GM12872 (cell line): Measurements from ENCODE around the gene RAB11FIP3.

Source experiments
- TF ChIP-seq, protein P1 (sequence below): IDR thresholded peaks from 3 replicates; pipeline ENCODE4 v1.5.1; 2011; ENCODE audit warnings: low read depth, mild to moderate bottlenecking, low read length, moderate library complexity; ENCODE audit not compliant: insufficient read depth

Gene RAB11FIP3

DNA sequence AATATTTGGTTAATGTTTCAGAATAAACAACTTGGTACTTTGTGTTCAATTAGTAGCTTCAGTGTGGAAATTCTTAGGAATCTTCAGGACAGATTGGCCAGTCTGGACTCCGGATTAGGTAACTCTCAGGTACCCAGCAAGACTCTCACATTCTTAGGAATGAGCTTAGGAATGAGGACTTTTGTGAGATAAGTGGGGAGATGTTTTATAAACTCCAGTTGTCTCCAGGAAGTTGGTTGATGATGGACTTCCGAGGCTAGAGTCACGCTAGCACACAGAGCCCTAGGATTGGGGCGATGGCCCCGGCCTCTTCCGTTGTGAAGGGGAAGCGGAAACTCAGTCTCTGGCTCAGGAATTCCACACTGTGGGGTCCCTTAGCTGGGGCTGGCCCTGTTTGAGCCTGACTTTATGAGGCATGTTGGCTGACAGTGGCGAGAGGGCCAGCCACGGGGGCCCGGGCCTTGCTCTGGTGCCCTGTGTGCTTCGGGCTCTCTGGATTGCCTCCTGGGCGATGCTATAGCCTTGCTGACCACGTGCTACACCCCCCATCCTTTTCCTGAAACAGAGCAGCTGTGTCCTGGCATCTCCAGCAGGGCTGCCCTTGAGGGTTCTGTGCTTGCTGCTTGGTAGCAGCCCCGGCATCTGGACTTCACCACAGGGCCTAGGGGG lies 32.4 kb downstream of the RAB11FIP3 start:
- TF ChIP-seq, protein P1, sequence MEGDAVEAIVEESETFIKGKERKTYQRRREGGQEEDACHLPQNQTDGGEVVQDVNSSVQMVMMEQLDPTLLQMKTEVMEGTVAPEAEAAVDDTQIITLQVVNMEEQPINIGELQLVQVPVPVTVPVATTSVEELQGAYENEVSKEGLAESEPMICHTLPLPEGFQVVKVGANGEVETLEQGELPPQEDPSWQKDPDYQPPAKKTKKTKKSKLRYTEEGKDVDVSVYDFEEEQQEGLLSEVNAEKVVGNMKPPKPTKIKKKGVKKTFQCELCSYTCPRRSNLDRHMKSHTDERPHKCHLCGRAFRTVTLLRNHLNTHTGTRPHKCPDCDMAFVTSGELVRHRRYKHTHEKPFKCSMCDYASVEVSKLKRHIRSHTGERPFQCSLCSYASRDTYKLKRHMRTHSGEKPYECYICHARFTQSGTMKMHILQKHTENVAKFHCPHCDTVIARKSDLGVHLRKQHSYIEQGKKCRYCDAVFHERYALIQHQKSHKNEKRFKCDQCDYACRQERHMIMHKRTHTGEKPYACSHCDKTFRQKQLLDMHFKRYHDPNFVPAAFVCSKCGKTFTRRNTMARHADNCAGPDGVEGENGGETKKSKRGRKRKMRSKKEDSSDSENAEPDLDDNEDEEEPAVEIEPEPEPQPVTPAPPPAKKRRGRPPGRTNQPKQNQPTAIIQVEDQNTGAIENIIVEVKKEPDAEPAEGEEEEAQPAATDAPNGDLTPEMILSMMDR: no peak

DNA sequence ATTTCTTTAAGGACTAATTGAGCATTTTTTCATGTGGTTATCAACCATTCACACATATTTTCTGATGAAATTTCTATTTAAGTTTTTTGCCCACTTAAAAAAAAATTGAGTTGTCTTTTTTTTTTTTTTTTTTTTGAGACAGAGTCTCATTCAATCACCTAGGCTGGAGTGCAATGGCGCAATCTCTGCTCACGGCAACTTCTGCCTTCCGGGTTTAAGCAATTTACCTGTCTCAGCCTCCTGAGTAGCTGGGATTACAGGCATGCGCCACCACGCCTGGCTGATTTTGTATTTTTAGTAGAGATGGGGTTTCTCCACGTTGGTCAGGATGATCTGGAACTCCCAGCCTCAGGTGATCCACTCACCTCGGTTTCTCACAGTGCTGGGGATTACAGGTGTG lies 34.3 kb downstream of the RAB11FIP3 start:
- TF ChIP-seq, protein P1: no peak

DNA sequence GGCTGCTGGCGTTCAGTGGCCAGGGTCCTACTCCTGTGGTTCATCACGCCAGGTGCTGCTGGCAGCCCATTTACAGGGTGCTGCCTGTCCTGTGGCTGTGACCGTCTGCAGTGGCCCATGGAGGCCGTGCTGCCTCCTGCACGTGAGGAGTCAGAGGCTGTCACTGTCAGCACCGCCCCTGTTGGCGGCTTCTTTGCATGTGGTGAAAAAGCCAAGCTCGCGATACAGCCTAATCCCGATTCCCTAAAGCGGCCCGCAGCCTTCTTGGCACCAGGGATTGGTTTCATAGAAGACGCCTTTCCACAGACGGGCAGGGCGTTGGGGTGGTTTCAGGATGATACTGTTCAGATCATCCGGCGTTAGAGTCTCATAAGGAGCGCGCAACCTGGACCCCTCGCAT lies 35.3 kb downstream of the RAB11FIP3 start:
- TF ChIP-seq, protein P1: no peak

DNA sequence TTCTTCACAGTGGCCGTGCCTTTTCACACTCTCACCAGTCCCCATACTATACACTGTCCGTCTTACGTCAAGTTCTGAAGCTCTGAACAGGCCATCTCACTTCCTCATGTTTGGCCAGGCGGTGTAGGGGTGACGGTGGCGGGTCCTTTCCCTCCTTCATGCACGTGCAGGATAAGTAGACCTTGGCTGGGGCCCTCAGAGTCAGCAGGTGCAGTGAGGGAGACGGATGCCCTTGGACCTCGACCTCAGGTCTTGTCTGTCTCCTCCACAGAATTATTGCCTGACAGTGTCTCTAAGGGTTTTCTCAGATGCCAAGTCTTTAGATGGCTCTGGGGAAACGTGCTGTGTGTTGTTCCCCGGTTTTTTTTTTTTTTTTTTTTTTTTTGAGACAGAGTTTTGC lies 37.6 kb downstream of the RAB11FIP3 start:
- TF ChIP-seq, protein P1: no peak

DNA sequence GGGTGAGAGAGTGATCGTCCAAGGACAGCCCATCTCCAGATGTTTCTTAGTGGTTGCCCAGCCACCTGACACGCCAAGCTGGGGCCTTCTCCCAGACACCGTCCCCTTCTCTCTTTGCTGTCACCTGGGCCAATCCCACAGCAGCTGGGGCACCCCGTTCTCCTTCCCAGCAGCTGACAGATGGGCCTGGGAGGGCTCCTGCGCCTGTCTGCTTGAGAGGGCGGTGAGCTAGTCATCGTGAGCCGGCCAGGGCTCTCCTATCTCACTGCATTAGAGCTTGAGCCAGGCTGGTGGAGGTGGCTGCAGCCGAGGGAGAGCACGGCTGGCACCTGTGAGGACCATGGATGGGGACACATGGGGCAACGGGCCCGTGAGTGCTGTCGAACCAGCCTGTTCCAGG lies 41.2 kb downstream of the RAB11FIP3 start:
- TF ChIP-seq, protein P1: no peak

DNA sequence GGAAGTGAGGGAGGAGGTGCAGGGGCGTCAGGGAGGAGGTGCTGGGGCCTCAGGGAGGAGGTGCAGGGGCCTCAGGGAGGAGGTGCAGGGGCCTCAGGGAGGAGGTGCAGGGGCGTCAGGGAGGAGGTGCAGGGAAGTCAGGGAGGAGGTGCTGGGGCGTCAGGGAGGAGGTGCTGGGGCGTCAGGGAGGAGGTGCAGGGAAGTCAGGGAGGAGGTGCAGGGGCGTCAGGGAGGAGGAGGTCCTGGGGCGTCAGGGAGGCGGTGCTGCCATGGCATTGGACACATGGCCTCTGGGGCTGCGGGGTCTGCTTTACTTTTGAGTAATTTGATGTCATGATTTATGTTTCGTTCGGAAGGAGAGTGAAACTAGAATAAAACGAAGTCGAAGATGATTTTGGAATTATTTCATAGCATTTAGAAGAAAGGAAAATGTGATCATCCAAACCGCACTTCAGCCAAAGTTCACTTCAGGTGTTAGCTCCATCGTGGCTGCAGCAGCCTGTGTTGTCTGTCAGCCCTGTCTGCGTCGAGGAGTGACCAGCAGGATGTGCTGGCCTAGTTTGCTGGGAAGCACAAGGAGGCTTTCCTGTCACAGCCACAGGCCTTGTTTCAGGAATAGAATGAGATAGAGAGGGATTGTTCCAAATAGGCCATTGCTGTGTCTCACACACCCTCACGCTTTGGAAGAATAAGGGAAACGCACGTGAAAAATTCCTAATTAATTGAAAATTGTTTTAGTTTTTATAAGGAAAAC lies 42.8 kb downstream of the RAB11FIP3 start:
- TF ChIP-seq, protein P1: no peak

DNA sequence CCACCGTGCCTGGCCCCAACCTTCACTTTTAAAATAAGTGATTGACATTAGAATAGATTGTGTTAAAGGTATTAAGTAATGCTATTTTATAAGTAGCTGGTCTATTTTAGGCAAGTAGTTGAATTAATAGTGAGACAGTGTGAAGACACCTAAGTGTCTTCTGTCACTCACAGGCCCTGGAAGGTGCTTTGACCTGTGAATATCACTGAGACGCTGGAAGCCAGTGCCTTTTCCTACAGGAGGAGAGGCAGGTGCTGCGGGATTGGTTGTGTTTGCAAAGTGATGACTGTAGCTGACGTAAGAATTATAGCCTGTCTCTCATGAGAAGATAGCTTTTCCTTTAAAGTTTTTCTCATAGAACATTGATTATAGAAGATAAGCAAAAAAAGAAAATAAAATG lies 45.0 kb downstream of the RAB11FIP3 start:
- TF ChIP-seq, protein P1: no peak
